Neural progenitor cell (in vitro differentiated cells): ENCODE data around the gene POLR2H. TPM values are rescaled to one million over a fixed set of nuclear protein-coding genes. Genes with fewer than 3 reads are reported as not detected.

Experiments
- DNase-seq: peaks from one replicate; pipeline ENCODE4 v3.0.0-alpha.2; 2016; ENCODE audit warnings: low spot score
- H2AFZ ChIP-seq: fragments of 200-600 bp; sonication (generic); replicated peaks from 2 replicates; pipeline ENCODE4 v1.6.1; 2016; ENCODE audit warnings: antibody characterized with exemption
- H3F3A ChIP-seq: fragments of 200-600 bp; sonication (generic); 2 replicates; pipeline ENCODE4 v1.6.1; 2016; ENCODE audit warnings: antibody characterized with exemption, low read depth
- H3K27ac ChIP-seq: fragments of 200-600 bp; sonication (generic); 2 replicates; pipeline ENCODE4 v1.5.1; 2016; ENCODE audit warnings: mild to moderate bottlenecking
- H3K27me3 ChIP-seq: fragments of 200-600 bp; sonication (generic); 2 replicates; pipeline ENCODE4 v1.6.1; 2016; ENCODE audit warnings: mild to moderate bottlenecking, moderate library complexity
- H3K36me3 ChIP-seq: fragments of 200-600 bp; sonication (generic); 2 replicates; pipeline ENCODE4 v1.5.1; 2016
- H3K4me1 ChIP-seq: fragments of 200-600 bp; sonication (generic); 2 replicates; pipeline ENCODE4 v1.6.1; 2016; ENCODE audit warnings: mixed run types
- H3K4me2 ChIP-seq: fragments of 200-600 bp; sonication (generic); 2 replicates; pipeline ENCODE4 v1.6.1; 2016
- H3K4me3 ChIP-seq: fragments of 200-600 bp; sonication (generic); 2 replicates; pipeline ENCODE4 v1.5.1; 2016
- H3K79me2 ChIP-seq: fragments of 200-600 bp; sonication (generic); 2 replicates; pipeline ENCODE4 v1.6.1; 2016; ENCODE audit warnings: low read depth
- H3K9ac ChIP-seq: fragments of 200-600 bp; sonication (generic); 2 replicates; pipeline ENCODE4 v1.6.1; 2016
- H3K9me3 ChIP-seq: fragments of 200-600 bp; sonication (generic); 2 replicates; pipeline ENCODE4 v1.5.1; 2016; ENCODE audit warnings: low read depth
- H4K20me1 ChIP-seq: fragments of 200-600 bp; sonication (generic); 2 replicates; pipeline ENCODE4 v1.6.1; 2016; ENCODE audit warnings: low read depth
- H3K27ac Mint-ChIP-seq: 3 replicates; pipeline ENCODE4 v1.8.0; 2021; ENCODE audit warnings: mixed read lengths
- H3K27me3 Mint-ChIP-seq: 2 replicates; pipeline ENCODE4 v1.8.0; 2022; ENCODE audit warnings: low read depth, mild to moderate bottlenecking, inconsistent platforms, moderate library complexity, mixed read lengths; ENCODE audit not compliant: insufficient read depth
- H3K36me3 Mint-ChIP-seq: 3 replicates; pipeline ENCODE4 v1.8.0; 2021; ENCODE audit warnings: mixed read lengths
- H3K4me1 Mint-ChIP-seq: 3 replicates; pipeline ENCODE4 v1.8.0; 2021; ENCODE audit warnings: mixed read lengths
- H3K4me3 Mint-ChIP-seq: 3 replicates; pipeline ENCODE4 v1.8.0; 2021; ENCODE audit warnings: mild to moderate bottlenecking, moderate library complexity, mixed read lengths
- H3K9me3 Mint-ChIP-seq: 3 replicates; pipeline ENCODE4 v1.8.0; 2020; ENCODE audit warnings: mixed read lengths
- CTCF ChIP-seq: fragments of 200-600 bp; sonication (generic); IDR thresholded peaks from 2 replicates; pipeline ENCODE4 v1.5.1; 2017; ENCODE audit warnings: antibody characterized with exemption, mild to moderate bottlenecking
- EZH2 ChIP-seq: fragments of 200-600 bp; sonication (generic); IDR thresholded peaks from 2 replicates; pipeline ENCODE4 v1.6.1; 2017; ENCODE audit warnings: antibody characterized with exemption, mild to moderate bottlenecking, moderate library complexity
- EZH2phosphoT487 ChIP-seq: fragments of 200-600 bp; sonication (generic); IDR thresholded peaks from 2 replicates; pipeline ENCODE4 v1.6.1; 2017; ENCODE audit warnings: antibody characterized with exemption
- total RNA-seq: library from RNA; depleted of rRNA; stranded (reverse); fragments of >200 nt; gene quantifications from 2 replicates; pipeline ENCODE4 v1.2.3, GENCODE V29; 2015; ENCODE audit warnings: low replicate concordance

Gene POLR2H
- total RNA-seq, 1 donor from 2014 or later, result 173 TPM

DNA sequence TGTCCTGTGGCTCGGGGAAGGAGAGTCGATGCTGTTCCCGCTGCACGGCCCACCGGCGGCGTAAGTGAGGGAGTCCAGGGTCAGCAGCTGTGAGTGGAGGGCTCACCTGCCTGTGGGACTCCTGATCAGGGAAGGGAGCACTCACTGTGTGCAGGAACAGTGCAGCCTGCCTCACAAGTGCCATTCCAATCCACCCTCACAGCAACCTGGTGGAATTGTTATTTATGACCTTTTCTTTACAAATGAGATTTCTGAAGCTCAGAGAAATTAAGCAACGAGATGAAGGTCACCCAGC lies 27.4 kb downstream of the POLR2H start:
- no peaks in the 10 kb centered on the region for H3K36me3 Mint-ChIP-seq
- Histone ChIP-seq H3K9me3 (no peaks in the 10 kb centered on the region), H4K20me1 (no peaks in the 10 kb centered on the region), H3K27ac (no peak overlapping the region), H3K36me3 (no peaks in the 10 kb centered on the region), H3K4me3 (no peak overlapping the region), H3K79me2 (no peaks in the 10 kb centered on the region), H3K9ac (no peak overlapping the region), H3K4me2 (no peak overlapping the region), H3K4me1 (no peaks in the 10 kb centered on the region), H3K27me3 (no peaks in the 10 kb centered on the region), H2AFZ (no peak overlapping the region), H3F3A (no peaks in the 10 kb centered on the region)
- peaks cover 2% of the 10 kb centered on the region for H3K4me1 Mint-ChIP-seq
- no peak for DNase-seq
- H3K9me3 Mint-ChIP-seq, result peaks cover 3% of the 10 kb centered on the region
- no peak overlapping the region for H3K4me3 Mint-ChIP-seq
- no peak for TF ChIP-seq EZH2
- H3K27me3 Mint-ChIP-seq, result peaks cover 28% of the 10 kb centered on the region
- no peak overlapping the region for H3K27ac Mint-ChIP-seq

DNA sequence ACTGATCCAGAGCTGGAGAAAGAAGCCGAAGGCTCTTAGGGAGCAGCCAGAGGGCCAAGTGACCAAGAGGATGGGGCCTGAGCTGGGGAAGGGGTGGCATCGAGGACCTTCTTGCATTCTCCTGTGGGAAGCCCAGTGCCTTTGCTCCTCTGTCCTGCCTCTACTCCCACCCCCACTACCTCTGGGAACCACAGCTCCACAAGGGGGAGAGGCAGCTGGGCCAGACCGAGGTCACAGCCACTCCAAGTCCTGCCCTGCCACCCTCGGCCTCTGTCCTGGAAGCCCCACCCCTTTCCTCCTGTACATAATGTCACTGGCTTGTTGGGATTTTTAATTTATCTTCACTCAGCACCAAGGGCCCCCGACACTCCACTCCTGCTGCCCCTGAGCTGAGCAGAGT lies 27.9 kb downstream of the POLR2H start:
- H3K4me2 ChIP-seq, result no peak overlapping the region
- no peaks in the 10 kb centered on the region for H4K20me1 ChIP-seq
- H3K36me3 ChIP-seq, result no peaks in the 10 kb centered on the region
- H3K27ac ChIP-seq, result no peak overlapping the region
- no peaks in the 10 kb centered on the region for H3K27me3 ChIP-seq
- Mint-ChIP-seq H3K27ac (no peak overlapping the region), H3K4me1 (peaks cover 2% of the 10 kb centered on the region), H3K27me3 (peaks cover 22% of the 10 kb centered on the region), H3K36me3 (no peaks in the 10 kb centered on the region), H3K4me3 (no peak overlapping the region), H3K9me3 (peaks cover 3% of the 10 kb centered on the region)
- H3F3A ChIP-seq, result no peaks in the 10 kb centered on the region
- TF ChIP-seq EZH2phosphoT487 (no peak), EZH2 (no peak), CTCF (no peak)
- no peak overlapping the region for H3K9ac ChIP-seq
- H3K79me2 ChIP-seq, result no peaks in the 10 kb centered on the region
- H3K4me3 ChIP-seq, result no peak overlapping the region
- no peak for DNase-seq
- H2AFZ ChIP-seq, result no peak overlapping the region
- H3K9me3 ChIP-seq, result no peaks in the 10 kb centered on the region
- no peaks in the 10 kb centered on the region for H3K4me1 ChIP-seq

- no peaks in the 10 kb centered on the region for H3K9me3 ChIP-seq
- no peaks in the 10 kb centered on the region for H4K20me1 ChIP-seq
- TF ChIP-seq EZH2phosphoT487, result no peak
- no peak for TF ChIP-seq EZH2
- no peak for TF ChIP-seq CTCF
- no peaks in the 10 kb centered on the region for H3K79me2 ChIP-seq
- H2AFZ ChIP-seq, result no peak overlapping the region
- peak overlapping the region; percentile 72 for H3K27ac Mint-ChIP-seq
- H3K4me1 ChIP-seq, result no peaks in the 10 kb centered on the region
- H3K9me3 Mint-ChIP-seq, result peaks cover 3% of the 10 kb centered on the region
- H3K4me3 Mint-ChIP-seq, result no peak overlapping the region
- no peaks in the 10 kb centered on the region for H3K36me3 Mint-ChIP-seq
- no peak overlapping the region for H3K4me3 ChIP-seq
- H3K36me3 ChIP-seq, result no peaks in the 10 kb centered on the region
- H3F3A ChIP-seq, result no peaks in the 10 kb centered on the region
- no peaks in the 10 kb centered on the region for H3K27me3 ChIP-seq
- H3K4me1 Mint-ChIP-seq, result peaks cover 2% of the 10 kb centered on the region
- no peak overlapping the region for H3K27ac ChIP-seq
- H3K9ac ChIP-seq, result no peak overlapping the region
- H3K27me3 Mint-ChIP-seq, result peaks cover 20% of the 10 kb centered on the region
- no peak overlapping the region for H3K4me2 ChIP-seq
- DNase-seq, result no peak
Measured at GRCh38 chr3:184389935-184390528, 28.5 kb downstream of the POLR2H start.

GRCh38 chr3:184391266-184391665 lies 29.8 kb downstream of the POLR2H start:
- Histone ChIP-seq H3K4me1 (no peaks in the 10 kb centered on the region), H3K4me2 (no peak overlapping the region), H3K9me3 (no peaks in the 10 kb centered on the region), H3K27ac (no peak overlapping the region), H3K79me2 (no peaks in the 10 kb centered on the region), H3K4me3 (no peak overlapping the region), H3K27me3 (no peaks in the 10 kb centered on the region), H3K36me3 (no peaks in the 10 kb centered on the region), H3K9ac (no peak overlapping the region), H4K20me1 (no peaks in the 10 kb centered on the region), H3F3A (no peaks in the 10 kb centered on the region), H2AFZ (no peak overlapping the region)
- Mint-ChIP-seq H3K4me1 (peaks cover 2% of the 10 kb centered on the region), H3K27ac (no peak overlapping the region), H3K27me3 (peaks cover 18% of the 10 kb centered on the region), H3K4me3 (no peak overlapping the region), H3K36me3 (no peaks in the 10 kb centered on the region), H3K9me3 (peaks cover 3% of the 10 kb centered on the region)
- no peak for DNase-seq
- TF ChIP-seq EZH2phosphoT487, result no peak
- no peak for TF ChIP-seq EZH2
- TF ChIP-seq CTCF, result no peak
